DMS114 treated with DMSO at 0.1 percent for 48 hours (cell line): ENCODE results near the gene SORCS2.

Source experiments
- DNase-seq: peaks from one replicate; lab custom pipeline; 2025; ENCODE audit not compliant: unreplicated experiment; lab: John Stamatoyannopoulos, UW

The SORCS2 gene

DNA sequence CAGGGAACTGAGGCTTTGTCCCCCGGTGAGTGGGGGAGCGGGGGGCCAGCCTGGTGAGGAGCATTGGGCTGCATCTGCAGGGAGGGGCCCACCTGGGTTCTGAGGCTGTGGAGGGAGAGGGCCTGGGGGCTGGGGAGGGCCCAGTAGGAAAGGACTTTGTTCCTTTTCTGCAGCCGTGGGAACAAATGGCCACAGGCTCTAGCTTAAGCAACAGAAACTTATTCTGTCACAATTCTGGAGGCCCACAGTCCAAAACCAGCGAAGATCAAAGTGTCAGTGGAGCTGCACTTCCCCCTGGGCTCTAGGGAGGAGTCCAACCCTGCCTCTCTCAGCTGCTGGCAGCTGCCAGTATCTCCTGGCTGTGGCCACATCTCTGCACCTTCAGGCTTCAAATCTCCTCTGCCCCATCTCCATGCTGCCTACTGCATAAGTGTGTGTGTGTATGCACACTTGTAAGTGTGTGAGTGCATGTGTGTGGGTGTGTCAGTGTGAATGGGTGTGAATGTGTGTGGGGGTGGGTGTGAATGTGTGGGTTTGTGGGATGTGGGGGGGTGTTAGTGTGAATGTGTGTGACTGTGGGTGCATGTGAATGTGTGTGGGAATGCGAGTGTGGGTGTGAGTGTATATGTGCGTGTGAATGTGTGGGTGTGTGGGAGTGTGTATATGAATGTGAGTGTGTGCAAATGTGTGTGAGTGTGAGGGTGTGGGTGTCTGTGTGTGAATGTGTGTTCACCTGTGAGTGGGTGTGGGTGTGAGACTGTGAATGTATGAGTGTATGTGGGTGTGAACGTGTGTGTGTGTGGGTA is 446.8 kb downstream of the SORCS2 start:
- no peak for DNase-seq

DNA sequence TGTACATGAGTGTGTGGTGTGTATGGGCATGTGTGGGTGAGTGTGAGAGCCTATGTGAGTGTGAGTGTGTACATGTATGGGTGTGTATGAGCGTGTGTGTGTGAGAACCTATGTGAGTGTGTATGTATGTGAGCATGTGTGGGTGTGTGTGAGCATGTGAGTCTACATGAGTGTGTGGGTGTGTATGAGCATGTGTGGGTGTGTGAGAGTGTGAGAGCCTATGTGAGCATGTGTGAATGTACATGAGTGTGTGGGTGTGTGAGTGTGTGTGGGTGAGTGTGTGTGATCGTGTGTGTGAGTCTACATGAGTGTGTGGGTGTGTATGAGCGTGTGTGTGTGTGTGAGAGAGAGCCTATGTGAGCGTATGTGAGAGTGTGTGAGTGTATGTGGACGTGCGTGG is 447.8 kb downstream of the SORCS2 start:
- no peak for DNase-seq

DNA sequence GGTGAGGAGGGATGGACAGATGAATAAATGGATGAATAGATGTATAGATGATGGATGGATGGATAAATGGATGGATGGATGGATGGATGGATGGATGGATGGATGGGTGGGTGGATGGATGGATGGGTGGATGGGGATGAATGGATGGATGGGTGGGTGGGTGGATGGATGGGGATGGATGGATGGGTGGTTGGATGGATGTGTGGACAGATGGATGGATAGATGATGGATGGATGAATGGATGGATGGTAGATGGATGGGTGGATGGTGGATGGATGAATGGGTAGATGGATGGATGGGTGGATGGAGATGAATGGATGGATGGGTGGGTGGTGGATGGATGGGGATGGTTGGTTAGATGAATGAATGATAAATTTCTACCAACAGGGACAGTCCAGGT is 449.4 kb downstream of the SORCS2 start:
- no peak for DNase-seq

DNA sequence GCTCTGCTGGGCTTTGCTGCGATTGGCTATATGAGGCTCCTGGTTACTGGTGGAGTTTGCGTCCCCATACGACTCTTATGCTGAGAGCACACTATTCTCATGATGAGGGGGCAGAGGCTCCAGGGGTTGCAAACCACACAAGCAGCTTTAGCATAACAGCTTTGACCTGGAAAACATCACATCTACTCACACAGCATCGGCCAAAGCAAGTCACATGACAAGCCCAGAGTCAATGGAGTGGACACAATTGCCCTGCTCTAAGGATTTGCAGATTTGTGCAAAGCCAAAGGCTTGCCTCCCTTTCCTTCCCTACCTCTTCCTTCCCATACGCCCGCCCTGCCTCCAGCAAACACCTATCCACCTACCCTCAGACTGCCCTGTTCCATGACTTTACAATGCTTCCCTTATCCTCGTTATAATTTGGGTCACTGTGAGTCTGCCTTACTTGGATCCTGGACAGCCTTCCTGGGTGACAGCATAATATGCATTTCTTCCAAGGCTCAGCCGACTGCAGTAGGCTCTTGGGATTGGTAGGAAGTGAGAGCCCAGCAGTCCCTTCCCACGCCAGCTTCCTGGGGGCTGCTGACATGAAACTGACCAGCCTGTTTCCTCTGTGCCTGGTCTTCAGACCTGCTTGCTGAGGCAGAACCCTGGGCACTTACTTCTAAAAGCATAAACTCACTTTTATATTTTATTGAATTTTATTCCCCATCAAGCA is 450.6 kb downstream of the SORCS2 start:
- no peak for DNase-seq

DNA sequence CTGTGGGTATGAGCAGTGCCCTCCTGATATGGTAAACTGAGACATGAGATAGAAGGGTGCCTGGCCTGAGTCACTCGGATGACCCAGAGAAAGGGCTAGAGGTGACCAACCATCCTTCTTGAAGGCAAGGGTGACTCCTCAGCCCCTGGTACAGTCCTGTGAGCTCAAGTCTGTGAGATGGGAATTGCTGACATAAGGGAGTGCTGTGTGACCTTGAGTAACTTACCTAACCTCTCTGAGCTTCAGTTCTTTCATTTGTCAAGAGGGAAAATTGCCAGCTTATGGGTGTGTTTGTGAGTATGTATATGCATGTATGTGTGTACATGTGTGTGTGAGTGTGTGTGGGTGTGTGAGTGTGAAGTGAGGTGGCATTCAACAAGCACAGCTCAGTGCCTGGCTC is 452.8 kb downstream of the SORCS2 start:
- DNase-seq: no peak

DNA sequence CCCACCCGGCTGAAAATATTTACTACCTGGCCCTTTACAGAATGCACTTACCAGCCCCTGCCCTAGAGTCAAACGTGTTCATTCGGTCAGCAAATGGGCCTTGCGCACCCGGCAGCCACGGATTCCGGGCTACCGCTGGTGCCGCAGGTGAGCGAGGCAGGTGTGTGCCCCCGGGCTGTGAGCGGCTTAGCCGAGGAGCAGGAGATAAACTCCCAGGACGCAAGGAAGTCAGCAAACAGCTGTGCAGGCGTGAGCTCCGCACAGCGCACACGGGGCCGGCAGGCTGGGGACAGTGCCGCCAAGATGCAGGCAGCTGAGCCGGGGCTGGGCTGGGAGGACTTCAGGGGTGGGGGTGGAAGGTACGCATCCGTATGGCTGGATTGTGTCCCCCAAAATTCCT is 453.6 kb downstream of the SORCS2 start:
- DNase-seq: no peak

DNA sequence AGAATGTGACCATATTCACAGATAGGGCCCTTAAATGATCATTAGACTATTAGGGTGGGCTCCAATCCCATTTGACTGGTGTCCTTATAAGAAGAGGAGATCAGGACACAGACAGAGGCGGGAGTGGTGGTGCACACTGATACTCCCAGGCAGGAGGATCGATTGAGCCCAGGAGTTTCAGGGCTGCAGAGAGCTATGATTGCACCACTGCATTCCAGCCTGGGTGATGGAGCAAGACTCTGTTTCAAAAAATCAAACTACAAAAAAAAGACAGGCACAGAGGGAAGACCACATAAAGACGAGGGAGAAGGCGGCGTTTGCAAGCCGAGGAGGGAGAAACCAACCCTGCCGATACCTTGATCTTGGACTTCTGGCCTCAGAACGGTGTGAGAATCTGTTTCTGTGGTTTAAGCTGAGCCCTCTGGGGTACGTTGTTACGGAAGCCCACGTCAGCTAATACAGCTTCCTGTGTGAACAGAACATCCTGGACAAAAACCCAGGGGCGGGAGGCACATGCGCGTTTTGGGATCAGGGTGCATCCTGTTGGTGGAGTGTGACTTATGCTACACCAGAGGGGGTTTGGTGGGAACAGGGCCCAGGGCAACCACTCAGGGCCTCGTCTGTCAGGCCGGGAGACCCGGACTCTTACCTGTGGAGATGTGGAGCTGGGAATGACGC is 454.2 kb downstream of the SORCS2 start:
- DNase-seq: no peak

DNA sequence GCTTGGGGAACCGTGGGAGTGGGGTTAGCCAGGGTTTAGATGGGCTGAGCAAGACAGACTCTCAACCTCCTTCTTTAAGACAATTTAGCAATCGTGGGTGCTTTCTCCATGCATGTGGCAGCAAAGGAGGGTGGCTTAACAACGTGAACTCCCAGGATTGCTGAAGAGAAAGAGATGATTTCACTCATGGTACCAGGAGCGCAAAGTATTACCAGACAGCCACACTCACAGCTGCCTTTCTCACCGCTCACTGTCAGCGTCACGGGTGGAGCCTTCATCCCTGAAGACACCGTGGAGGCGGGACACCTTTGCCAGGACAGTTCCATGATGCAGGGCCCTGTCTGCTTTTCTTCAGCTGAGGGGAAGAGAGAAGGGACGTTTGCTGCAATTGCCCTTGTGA is 454.8 kb downstream of the SORCS2 start:
- no peak for DNase-seq

DNA sequence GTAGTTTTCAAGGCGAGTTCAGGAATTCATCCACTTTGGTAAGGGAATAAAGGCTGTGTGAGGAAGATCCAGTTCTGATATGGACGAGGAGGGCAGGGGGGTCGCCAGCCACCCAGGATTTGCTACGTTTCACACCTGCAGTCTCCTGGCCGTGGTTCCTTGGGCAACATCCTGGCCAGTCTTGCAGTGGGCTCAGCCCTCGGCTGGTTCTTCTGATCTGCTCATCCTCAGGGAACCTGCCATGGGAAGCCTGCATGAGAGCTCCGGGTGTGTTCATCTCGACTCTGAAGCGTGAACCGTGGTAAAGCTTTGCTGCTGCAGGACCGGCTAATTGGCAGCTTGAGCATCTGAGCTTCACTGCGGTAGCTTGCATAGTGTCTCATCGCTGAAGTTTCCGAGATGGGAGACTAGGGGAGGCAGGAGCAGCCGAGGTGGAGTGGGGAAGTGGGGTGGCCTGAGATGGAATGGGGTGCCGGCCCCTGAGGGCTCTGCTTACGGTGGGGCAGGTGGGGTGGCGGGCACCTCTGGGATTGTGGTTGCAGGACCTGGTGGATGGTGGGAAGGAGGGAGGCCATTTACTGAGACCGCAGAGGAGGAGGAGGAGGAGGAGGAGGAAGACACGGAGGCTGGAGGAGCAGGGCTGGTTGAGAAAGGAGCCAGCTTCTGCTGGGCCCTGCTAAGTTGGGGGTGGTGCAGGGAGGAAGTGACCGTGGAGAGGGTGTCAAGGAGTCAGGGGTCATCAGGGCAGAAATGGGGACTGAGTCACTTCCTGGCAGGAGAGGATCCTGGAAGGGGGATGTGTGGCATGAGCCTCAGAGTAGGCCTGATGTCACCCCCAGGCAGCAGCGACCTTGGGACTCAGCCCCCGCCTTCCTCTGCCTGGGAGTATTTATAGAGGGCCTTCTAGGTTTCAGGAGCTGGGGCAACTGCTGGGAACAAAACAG is 455.5 kb downstream of the SORCS2 start:
- DNase-seq: no peak

DNA sequence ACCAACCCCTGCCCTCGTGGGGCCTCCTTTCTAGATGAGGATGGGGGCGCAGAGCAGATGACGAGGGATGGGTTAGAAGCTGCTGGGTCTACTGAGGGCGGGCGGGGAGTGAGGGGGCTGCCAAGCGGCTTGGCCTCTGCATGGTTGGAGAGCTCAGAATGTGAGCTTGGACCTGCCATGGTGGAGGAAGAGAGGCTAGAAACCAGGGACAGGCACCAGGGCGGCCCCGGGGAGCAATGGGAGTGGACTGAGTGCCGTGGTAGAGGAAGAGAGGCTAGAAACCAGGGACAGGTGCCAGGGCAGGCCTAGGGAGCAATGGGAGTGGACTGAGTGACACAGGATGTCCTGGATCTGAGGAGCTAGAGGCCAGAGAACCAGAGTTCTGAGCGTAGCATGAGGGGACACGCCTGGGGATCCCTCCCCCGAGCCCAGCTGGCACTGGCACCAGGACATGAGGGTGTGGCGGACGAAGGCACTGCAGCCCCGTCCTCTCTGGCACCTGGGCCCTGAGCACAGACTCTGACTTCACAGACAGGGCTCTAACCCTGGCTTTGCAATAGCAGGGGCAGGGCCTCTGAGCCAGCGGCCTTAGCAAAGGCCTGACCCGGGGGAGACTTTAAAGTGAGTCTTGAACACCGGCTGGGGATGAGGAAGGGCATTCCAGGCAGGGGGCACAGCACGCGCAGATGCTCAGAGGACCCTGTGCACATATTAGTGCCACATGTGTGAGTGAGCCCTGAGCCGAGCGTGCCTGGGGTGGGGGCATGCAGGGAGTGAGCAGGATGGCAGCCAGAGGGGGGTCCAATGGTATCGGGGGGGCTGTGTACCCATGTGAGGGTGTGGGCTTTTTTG is 456.4 kb downstream of the SORCS2 start:
- no peak for DNase-seq

DNA sequence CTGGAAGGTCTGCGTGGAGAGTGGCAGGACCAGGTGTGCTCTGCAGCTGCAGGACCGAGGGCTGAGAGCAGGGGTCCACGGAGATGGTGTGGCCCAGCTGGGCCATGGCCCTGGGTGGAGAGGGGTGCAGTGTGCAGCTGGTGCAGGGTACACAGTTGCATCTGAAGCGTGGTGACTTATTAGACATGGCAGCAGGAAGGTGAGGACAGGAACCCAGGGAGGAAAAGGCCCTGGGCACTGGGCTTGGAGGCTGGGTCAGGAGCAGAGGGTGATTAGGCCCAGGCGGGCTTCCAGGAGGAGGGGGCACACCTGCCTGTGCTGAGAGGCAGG is 457.0 kb downstream of the SORCS2 start:
- DNase-seq: no peak

DNA sequence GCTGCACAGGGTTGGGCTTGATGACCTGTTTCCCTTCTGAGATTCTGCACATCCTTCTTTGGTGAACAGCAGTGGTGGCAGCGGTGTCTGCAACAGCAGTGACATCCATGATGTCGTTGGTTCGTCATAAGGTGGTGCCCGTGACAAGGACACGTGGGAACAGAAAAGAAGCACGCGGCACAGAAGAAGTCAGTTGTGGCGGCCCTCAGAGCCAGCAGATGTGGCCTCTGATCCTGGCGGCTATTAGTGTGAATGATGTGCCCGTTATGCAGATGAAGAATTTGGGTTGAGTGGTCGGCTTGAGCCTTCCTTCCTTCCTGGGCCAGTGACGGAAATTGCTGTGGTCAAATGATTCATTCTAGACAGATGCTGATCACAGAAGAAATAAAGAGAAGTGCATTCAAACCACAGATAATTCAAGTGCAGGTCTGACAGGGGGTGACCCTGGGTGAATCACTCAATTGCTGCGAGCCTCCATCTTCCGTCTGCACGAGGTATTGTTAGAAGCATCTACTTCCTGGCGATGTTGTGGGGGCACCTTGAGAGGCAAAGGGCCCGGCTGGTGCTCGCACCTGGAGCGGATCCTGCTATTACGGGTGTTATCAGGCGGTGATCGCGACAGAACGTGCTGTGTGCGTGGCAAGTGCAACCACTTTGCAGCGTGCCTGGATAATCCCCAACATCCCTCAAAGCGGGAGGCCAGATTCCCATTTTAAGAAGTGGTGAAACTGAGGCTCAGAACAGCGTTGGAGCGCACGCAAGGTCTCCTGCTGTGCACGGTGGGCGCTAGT is 457.6 kb downstream of the SORCS2 start:
- DNase-seq: no peak

DNA sequence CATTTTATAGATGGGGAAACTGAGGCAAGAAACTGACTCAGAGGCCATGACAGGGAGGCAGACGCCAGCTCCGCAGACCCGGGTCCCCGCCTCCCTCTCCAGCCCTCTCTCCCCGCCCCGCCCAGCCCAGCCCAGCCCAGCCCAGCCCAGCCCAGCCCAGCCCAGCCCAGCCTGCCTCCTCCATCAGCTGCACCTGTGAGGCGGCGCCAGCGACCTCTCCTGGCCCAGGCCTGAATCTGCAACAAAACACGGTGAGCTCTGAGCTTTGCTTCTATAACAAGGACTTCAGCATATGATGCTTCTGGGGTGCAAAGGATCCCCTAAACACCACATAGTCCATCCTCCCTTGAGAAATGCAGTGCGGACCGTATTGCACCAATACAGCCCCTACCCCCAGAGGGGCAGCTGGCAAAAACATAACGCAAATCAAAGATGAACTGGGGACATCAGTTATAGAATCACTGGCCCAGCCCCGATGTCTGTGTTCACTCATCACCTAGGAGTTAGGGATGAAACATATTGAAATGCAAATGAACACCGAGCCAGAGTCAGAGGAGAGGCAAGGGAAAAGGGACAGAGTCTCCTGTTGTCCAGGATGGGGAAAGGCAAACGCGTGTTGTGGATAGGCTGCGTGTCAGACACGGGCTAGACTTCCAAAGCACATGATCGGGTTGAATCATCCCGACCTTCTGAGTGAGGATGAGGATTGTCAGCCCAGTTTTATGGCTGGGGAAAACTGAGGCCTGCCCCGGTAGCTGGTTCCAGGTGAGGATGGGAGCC is 458.5 kb downstream of the SORCS2 start:
- DNase-seq: no peak

DNA sequence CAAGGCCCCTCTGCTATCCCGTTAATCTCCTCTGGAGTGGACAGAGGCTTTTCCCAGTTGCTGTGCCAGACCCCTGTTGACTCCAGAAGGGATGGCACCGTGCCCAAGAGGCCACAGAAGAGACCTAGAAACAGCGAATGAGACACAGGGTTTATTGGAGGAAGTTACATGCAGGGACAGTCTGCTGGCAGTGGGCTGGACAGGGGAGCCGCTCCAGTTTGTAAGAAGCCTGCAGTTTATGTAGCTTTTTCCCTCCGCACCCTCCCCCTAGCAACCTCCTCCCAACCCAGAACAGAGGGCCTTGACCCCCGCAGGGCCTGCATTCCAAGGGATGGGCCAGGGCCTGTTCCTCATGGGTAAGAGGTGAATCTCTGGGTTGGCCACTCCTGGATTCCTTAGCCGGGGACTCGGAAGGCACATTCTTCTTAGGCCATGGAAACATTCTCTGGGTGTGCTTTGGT is 459.2 kb downstream of the SORCS2 start:
- no peak for DNase-seq

DNA sequence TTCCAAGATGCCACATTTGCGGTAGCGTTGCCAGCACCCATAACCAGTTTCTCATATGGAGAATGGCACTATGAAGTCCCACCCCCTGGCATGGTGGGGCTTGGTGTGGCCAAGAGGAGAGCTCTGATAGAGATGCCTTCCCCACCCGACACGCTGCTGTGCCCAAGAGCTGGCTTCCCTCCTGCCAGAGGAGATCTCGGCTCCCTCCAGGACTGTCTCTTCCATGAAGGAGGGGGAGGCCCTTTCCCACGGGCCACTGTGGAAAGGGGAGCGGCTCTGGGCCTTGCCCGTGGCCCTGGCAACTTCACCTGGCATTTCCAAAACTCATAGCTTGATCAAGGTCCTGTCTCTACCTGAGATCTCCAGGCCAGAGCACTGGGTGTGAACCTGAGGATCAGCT is 459.7 kb downstream of the SORCS2 start:
- no peak for DNase-seq

DNA sequence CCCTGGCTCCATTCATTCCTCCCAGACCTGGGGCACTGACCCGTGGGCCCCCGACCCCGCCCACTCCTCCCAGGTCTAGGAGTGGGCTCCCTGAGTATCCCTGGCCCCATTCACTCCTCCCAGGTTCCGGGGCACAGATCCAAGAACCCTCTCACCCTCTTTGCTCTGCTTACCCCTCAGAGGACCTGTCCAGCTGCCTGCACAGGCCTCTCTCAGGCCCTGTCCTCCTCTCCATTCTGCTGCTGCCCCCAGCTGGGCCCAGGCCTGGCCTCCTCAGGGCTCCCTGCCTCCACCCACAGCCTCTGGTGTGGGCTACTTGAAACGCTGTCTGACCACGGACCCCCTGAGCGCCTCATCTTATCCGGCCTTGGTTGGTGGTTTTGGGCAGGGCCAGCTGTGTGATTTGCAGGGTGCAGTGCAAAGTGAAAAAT is 460.1 kb downstream of the SORCS2 start:
- DNase-seq: no peak

DNA sequence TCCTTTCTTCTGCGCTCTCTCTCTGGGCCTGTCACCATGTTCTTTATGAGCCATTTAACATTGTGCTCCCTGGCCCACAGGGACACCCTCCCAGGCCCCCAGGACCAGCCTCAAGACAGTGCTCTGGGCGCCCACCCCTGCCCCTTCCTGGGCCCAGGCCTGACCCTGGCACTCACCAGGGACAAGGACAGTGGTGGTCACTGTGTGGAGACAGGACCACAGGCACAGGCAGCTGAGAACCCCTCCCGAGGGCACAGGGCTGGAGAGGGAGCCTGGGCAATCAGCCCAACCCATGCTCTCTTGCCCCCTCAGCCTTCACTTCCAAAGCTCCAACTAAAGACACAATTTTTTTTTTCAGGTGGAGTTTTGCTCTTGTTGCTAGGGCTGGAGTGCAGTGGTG is 460.6 kb downstream of the SORCS2 start:
- DNase-seq: no peak
